Measurements from ENCODE around the gene GRID1.

- TF ChIP-seq CTCF (IDR thresholded peaks at IDR 0.05; ENCODE audit: low read length) = no peak
- no peak for TF ChIP-seq EZH2 (optimal IDR thresholded peaks at IDR 0.05; ENCODE audit: low read depth, low read length)
- TF ChIP-seq EZH2phosphoT487 (IDR thresholded peaks at IDR 0.05; ENCODE audit: low read length) = no peak
Observed at GRCh38 chr10:85789982-85790789, 576.4 kb downstream of the GRID1 start.
